HTR-8/SVneo (cell line): Measurements from ENCODE around the gene GCK.

Experiments
- DNase-seq: peaks from one replicate; pipeline ENCODE4 v3.0.0; 2011; ENCODE audit warnings: low spot score, mixed read lengths; ENCODE audit not compliant: insufficient read length
- FAIRE-seq: peaks from 2 replicates; lab custom pipeline; 2011; peaks lifted over from hg19 to GRCh38; lab: Jason Lieb, UNC

Gene GCK

GRCh38 chr7:44158873-44159631 is 30.2 kb downstream of the GCK start:
- DNase-seq (no peak), FAIRE-seq (no peak)

- DNase-seq (no peak), FAIRE-seq (no peak)
These were observed 31.0 kb downstream of the GCK start for GRCh38 chr7:44158096-44158872.

- FAIRE-seq (no peak), DNase-seq (no peak)
These were observed 31.8 kb downstream of the GCK start for GRCh38 chr7:44157116-44158080.

GRCh38 chr7:44156453-44157010 is 32.7 kb downstream of the GCK start:
- DNase-seq (no peak), FAIRE-seq (no peak)

GRCh38 chr7:44155191-44156185 is 33.8 kb downstream of the GCK start:
- no peak for FAIRE-seq
- no peak for DNase-seq

GRCh38 chr7:44154703-44155102 is 34.5 kb downstream of the GCK start:
- FAIRE-seq, result peak; percentile 13
- DNase-seq, result no peak

GRCh38 chr7:44153948-44154335 is 35.3 kb downstream of the GCK start:
- DNase-seq (no peak), FAIRE-seq (no peak)

GRCh38 chr7:44152971-44153947 is 36.0 kb downstream of the GCK start:
- no peak for DNase-seq

GRCh38 chr7:44151956-44152355 is 37.3 kb downstream of the GCK start:
- FAIRE-seq (no peak), DNase-seq (no peak)

More at GRCh38 chr7:44152971-44153947, 36.0 kb downstream of the GCK start:
- FAIRE-seq, result no peak

- FAIRE-seq, result no peak
- no peak for DNase-seq
These were observed 38.0 kb downstream of the GCK start for GRCh38 chr7:44150966-44151941.

GRCh38 chr7:44150466-44150832 is 38.8 kb downstream of the GCK start:
- DNase-seq (no peak), FAIRE-seq (no peak)

GRCh38 chr7:44149571-44150465 is 39.4 kb downstream of the GCK start:
- FAIRE-seq, result peak; percentile 52

GRCh38 chr7:44148961-44149536 is 40.2 kb downstream of the GCK start:
- DNase-seq (no peak), FAIRE-seq (no peak)

More at GRCh38 chr7:44149571-44150465, 39.4 kb downstream of the GCK start:
- no peak for DNase-seq

- DNase-seq (no peak), FAIRE-seq (no peak)
These were observed 41.1 kb downstream of the GCK start for GRCh38 chr7:44148166-44148565.
